H4 (cell line): ENCODE measurements around the gene GAS7. TPM values are rescaled to one million over a fixed set of nuclear protein-coding genes. Genes with fewer than 3 reads are reported as not detected.
"Not testable (repeated sequence)": the region's sequence is repeated elsewhere in the genome, so short reads cannot be mapped to it uniquely, and the experiment has no call there.

ENCODE experiments used
- DNase-seq: peaks from one replicate; pipeline ENCODE4 v3.0.0-alpha.2; 2015; ENCODE audit warnings: low spot score
- total RNA-seq: library from RNA; depleted of rRNA; stranded (reverse); fragments of >200 nt; shearing (Covaris generic); gene quantifications from 2 replicates; pipeline ENCODE4 v1.2.3, GENCODE V29; 2014

GAS7 gene
- total RNA-seq, 1 experiment from 2014 or later: 1.1 TPM

- DNase-seq: no peak
Measured at GRCh38 chr17:10073941-10074340, 124.5 kb downstream of the GAS7 start.

GRCh38 chr17:10072556-10073425, 125.6 kb downstream of the GAS7 start:
- no peak for DNase-seq

- DNase-seq: no peak
Measured at GRCh38 chr17:10072086-10072485, 126.3 kb downstream of the GAS7 start.

- no peak for DNase-seq
Measured at GRCh38 chr17:10071141-10071540, 127.3 kb downstream of the GAS7 start.

GRCh38 chr17:10070690-10071089, 127.7 kb downstream of the GAS7 start:
- no peak for DNase-seq

GRCh38 chr17:10069301-10069700, 129.1 kb downstream of the GAS7 start:
- DNase-seq: no peak

GRCh38 chr17:10067446-10068143, 130.8 kb downstream of the GAS7 start:
- no peak for DNase-seq

GRCh38 chr17:10064536-10064935, 133.9 kb downstream of the GAS7 start:
- DNase-seq: no peak

GRCh38 chr17:10063730-10064241, 134.6 kb downstream of the GAS7 start:
- peak; percentile 10 for DNase-seq

- no peak for DNase-seq
Measured at GRCh38 chr17:10062691-10063385, 135.6 kb downstream of the GAS7 start.

- DNase-seq: peak; percentile 29
Measured at GRCh38 chr17:10061111-10061845, 137.1 kb downstream of the GAS7 start.

GRCh38 chr17:10060526-10060925, 137.9 kb downstream of the GAS7 start:
- no peak for DNase-seq

- DNase-seq: no peak
Measured at GRCh38 chr17:10059684-10060211, 138.7 kb downstream of the GAS7 start.

GRCh38 chr17:10058921-10059683, 139.3 kb downstream of the GAS7 start:
- no peak for DNase-seq

GRCh38 chr17:10057466-10057865, 140.9 kb downstream of the GAS7 start:
- not testable (repeated sequence) for DNase-seq

- no peak for DNase-seq
Measured at GRCh38 chr17:10055262-10055975, 143.0 kb downstream of the GAS7 start.

GRCh38 chr17:10053782-10054540, 144.4 kb downstream of the GAS7 start:
- no peak for DNase-seq

- no peak for DNase-seq
Measured at GRCh38 chr17:10052106-10052813, 146.1 kb downstream of the GAS7 start.
